OCI-LY3 (cell line): ENCODE results near the gene SYNDIG1.

Source experiments
- H2AFZ ChIP-seq: fragments of 200-600, 300-600 bp; shearing (Covaris generic); 2 replicates; pipeline ENCODE4 v1.6.0; 2014; ENCODE audit warnings: antibody characterized with exemption, low read depth, low read length
- H3K27ac ChIP-seq: fragments of 200-600, 300-600 bp; sonication (generic); 2 replicates; pipeline ENCODE4 v1.5.1; 2014; ENCODE audit warnings: mild to moderate bottlenecking, low read length, moderate library complexity, mixed read lengths
- H3K27me3 ChIP-seq: fragments of 200-600, 300-600 bp; sonication (generic); 2 replicates; pipeline ENCODE4 v1.6.1; 2014; ENCODE audit warnings: low read depth, low read length, mixed read lengths
- H3K36me3 ChIP-seq: fragments of 200-600, 300-600 bp; sonication (generic); replicated peaks from 2 replicates; pipeline ENCODE3; 2014; ENCODE audit warnings: low read depth, low read length, mixed read lengths
- H3K4me1 ChIP-seq: fragments of 300-600, 200-600 bp; sonication (generic); 2 replicates; pipeline ENCODE4 v1.6.1; 2014; ENCODE audit warnings: low read length, mixed read lengths
- H3K4me2 ChIP-seq: fragments of 200-600, 300-600 bp; sonication (generic); 2 replicates; pipeline ENCODE4 v1.6.1; 2014; ENCODE audit warnings: low read length, mixed read lengths
- H3K4me3 ChIP-seq: fragments of 300-600, 200-600 bp; sonication (generic); 2 replicates; pipeline ENCODE4 v1.5.1; 2014; ENCODE audit warnings: antibody characterized with exemption, mild to moderate bottlenecking, low read length, moderate library complexity
- H3K79me2 ChIP-seq: fragments of 300-600, 200-600 bp; shearing (Covaris generic); 2 replicates; pipeline ENCODE4 v1.6.1; 2014; ENCODE audit warnings: mild to moderate bottlenecking, low read length, mixed read lengths
- H3K9ac ChIP-seq: fragments of 300-600, 200-600 bp; shearing (Covaris generic); 2 replicates; pipeline ENCODE4 v1.6.0; 2014; ENCODE audit warnings: mild to moderate bottlenecking, low read length, moderate library complexity
- H3K9me3 ChIP-seq: fragments of 200-600, 300-600 bp; shearing (Covaris generic); 2 replicates; pipeline ENCODE4 v1.6.1; 2014; ENCODE audit warnings: low read length, mixed read lengths; ENCODE audit not compliant: insufficient read depth
- H4K20me1 ChIP-seq: fragments of 200-600, 300-600 bp; sonication (generic); 2 replicates; pipeline ENCODE4 v1.6.1; 2016; ENCODE audit warnings: low read length, mixed read lengths; ENCODE audit not compliant: insufficient read depth
- EZH2phosphoT487 ChIP-seq: fragments of 200-600 bp; shearing (Covaris generic); IDR thresholded peaks from 2 replicates; pipeline ENCODE4 v1.6.1; 2018; ENCODE audit warnings: antibody characterized with exemption, mixed run types, low read depth
- TF ChIP-seq, protein P1 (sequence below): fragments of 200-600, 300-600 bp; sonication (generic); IDR thresholded peaks from 2 replicates; pipeline ENCODE4 v1.5.1; 2014; ENCODE audit warnings: antibody characterized with exemption, low read length, low read depth

SYNDIG1 gene

DNA sequence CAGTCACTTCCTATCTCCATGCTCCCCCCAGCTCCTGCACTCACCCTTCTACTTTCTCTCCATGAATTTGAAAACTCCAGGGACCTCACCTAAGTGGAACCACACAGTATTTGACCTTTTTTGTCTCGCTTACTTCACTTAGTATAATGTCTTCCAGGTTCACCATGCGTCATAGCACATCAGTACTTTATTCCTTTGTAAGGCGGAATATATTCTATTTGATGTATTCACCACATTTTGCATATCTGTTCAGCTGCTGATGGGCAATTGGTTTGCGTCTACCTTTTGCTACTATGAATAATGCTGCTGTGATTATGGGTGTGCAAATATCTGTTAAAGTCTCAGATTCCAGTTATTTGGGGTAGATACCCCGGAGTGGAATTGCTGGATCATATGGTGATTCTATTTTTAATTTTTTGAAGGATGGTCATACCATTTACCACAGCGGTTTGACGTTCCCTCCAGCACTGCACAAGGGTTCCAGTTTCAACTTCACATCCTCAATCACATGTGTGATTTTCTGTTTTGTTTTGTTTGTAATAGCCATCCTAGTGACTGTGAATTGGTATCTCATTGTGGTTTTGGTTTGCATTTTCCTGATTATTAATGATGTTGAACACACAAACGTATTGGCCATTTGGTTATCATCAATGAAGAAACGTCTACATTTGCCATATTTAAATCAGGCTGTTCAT, 20.3 kb upstream of the SYNDIG1 start:
- H3K9ac ChIP-seq = no peak overlapping the region
- no peaks in the 10 kb centered on the region for H4K20me1 ChIP-seq
- no peaks in the 10 kb centered on the region for H3K36me3 ChIP-seq
- H3K79me2 ChIP-seq = no peaks in the 10 kb centered on the region
- no peaks in the 10 kb centered on the region for H3K9me3 ChIP-seq
- no peaks in the 10 kb centered on the region; the same call in 1 of the 2 replicates for H3K27me3 ChIP-seq
- H3K4me3 ChIP-seq = peak overlapping the region; percentile 11; the same call in 1 of the 2 replicates
- 0 out of 2 replicates have a peak overlapping the region, but pooled peaks have one; percentile 11 for H2AFZ ChIP-seq
- TF ChIP-seq EZH2phosphoT487 = no peak
- TF ChIP-seq, protein P1, sequence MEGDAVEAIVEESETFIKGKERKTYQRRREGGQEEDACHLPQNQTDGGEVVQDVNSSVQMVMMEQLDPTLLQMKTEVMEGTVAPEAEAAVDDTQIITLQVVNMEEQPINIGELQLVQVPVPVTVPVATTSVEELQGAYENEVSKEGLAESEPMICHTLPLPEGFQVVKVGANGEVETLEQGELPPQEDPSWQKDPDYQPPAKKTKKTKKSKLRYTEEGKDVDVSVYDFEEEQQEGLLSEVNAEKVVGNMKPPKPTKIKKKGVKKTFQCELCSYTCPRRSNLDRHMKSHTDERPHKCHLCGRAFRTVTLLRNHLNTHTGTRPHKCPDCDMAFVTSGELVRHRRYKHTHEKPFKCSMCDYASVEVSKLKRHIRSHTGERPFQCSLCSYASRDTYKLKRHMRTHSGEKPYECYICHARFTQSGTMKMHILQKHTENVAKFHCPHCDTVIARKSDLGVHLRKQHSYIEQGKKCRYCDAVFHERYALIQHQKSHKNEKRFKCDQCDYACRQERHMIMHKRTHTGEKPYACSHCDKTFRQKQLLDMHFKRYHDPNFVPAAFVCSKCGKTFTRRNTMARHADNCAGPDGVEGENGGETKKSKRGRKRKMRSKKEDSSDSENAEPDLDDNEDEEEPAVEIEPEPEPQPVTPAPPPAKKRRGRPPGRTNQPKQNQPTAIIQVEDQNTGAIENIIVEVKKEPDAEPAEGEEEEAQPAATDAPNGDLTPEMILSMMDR = no peak
- H3K4me1 ChIP-seq = peaks cover 40% of the 10 kb centered on the region
- H3K27ac ChIP-seq = no peak overlapping the region
- H3K4me2 ChIP-seq = peak overlapping the region; percentile 51

DNA sequence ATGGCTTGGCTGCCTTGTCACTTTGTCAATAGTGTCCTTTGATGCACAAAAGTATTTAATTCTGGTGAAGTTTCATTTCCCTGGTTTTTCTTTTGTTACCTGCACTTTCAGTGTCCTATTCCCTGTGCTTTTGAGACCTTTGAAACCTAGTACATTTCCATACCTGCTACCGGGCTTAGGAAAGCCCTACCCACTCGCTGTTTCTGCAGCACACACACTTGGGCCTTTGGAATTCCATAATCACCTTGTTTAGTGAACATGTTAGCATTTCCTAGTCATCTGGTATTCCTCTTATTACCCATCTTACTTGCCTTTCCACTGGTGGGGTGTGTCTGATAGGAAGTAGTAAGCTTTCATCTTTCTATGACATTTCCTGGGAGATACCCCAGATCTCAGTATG, 19.3 kb upstream of the SYNDIG1 start:
- Histone ChIP-seq H3K36me3 (no peaks in the 10 kb centered on the region), H3K4me2 (no peak overlapping the region), H3K27ac (no peak overlapping the region), H4K20me1 (no peaks in the 10 kb centered on the region), H3K79me2 (no peaks in the 10 kb centered on the region), H3K9ac (no peak overlapping the region), H3K9me3 (no peaks in the 10 kb centered on the region), H3K4me3 (no peak overlapping the region), H2AFZ (no peak overlapping the region), H3K4me1 (peaks cover 46% of the 10 kb centered on the region), H3K27me3 (no peaks in the 10 kb centered on the region; the same call in 1 of the 2 replicates)
- no peak for TF ChIP-seq EZH2phosphoT487
- TF ChIP-seq, protein P1 = no peak

DNA sequence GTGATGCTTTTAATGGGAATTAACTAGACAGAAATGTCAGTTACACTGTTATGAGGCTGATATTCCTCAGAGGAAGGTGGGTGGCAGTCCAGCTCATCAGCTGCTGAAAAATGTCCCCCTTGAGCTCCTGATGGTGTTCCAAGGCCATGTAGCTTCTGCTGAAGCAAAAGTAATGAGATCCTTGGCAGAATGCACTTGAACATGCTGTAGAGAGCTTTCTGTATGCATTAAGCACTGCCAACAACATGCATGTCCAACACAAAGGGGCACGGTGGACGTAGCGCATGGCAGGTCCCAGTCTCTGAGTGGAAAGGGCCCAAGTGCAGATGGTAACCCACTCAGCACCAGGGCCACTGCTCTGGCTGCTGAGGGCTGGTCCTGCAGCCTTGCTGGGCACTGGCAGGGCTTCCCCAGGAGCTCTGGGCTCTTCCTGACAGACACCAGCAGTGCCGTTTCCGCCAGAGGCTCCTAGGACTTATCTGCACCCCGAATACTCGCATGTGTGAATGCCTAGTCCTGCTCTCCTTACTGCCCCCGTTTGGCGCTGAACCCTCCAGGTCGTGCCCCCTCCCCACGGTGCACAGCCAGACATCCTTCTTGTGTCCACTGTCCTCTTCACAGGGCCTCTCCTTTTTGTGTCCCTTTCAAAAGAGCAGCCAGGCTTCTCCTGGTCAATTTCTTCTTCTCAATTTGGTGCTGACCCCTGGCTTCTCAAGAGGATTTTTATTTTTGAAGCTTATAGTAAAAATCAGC, 18.6 kb upstream of the SYNDIG1 start:
- H3K4me1 ChIP-seq = peaks cover 46% of the 10 kb centered on the region
- no peaks in the 10 kb centered on the region for H3K9me3 ChIP-seq
- H3K9ac ChIP-seq = no peak overlapping the region
- no peak overlapping the region for H3K27ac ChIP-seq
- no peak overlapping the region for H3K4me2 ChIP-seq
- H3K36me3 ChIP-seq = no peaks in the 10 kb centered on the region
- no peak overlapping the region for H2AFZ ChIP-seq
- TF ChIP-seq, protein P1 = no peak
- no peak for TF ChIP-seq EZH2phosphoT487
- H3K79me2 ChIP-seq = no peaks in the 10 kb centered on the region
- no peak overlapping the region for H3K4me3 ChIP-seq
- H4K20me1 ChIP-seq = no peaks in the 10 kb centered on the region
- no peaks in the 10 kb centered on the region; the same call in 1 of the 2 replicates for H3K27me3 ChIP-seq

DNA sequence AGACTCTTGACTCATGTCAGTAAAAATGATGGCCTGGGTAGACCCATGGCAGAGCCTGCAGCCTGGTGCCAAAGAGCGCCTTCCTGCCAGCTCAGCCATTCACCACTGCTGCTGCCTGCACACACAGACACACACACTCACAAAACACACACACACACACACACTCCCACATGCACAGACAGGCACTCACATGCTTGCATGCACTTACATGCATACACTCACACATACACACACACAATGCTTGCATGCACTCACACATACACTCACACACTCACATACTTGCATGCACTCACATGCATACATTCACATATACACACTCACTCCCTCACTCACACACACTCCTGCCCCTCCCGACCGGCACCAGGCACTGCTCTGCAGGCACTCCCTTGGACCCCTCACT, 18.0 kb upstream of the SYNDIG1 start:
- Histone ChIP-seq H3K4me3 (no peak overlapping the region), H4K20me1 (no peaks in the 10 kb centered on the region), H3K4me1 (peaks cover 42% of the 10 kb centered on the region), H3K9me3 (no peaks in the 10 kb centered on the region), H2AFZ (no peak overlapping the region), H3K27ac (no peak overlapping the region), H3K36me3 (no peaks in the 10 kb centered on the region), H3K4me2 (no peak overlapping the region), H3K9ac (no peak overlapping the region), H3K79me2 (no peaks in the 10 kb centered on the region), H3K27me3 (no peaks in the 10 kb centered on the region; the same call in 1 of the 2 replicates)
- no peak for TF ChIP-seq EZH2phosphoT487
- TF ChIP-seq, protein P1 = no peak
